Psoas muscle (tissue), 8 donors: ENCODE data around the gene RGS14. TPM values are rescaled to one million over a fixed set of nuclear protein-coding genes. Genes with fewer than 3 reads are reported as not detected.

ENCODE experiments used
- ATAC-seq, 4 donors: fragments of 200-7000 bp; cut with Tn5 transposase; one replicate each; pipeline ENCODE4 v1.9.1; 2020; ENCODE audit warnings: moderate library complexity in 3 of 4, mild to moderate bottlenecking in 2 of 4
- DNase-seq, 2 donors: peaks; one replicate each; pipeline ENCODE4 v3.0.0-alpha.2; 2020
- H3K27ac ChIP-seq: fragments of 200-600 bp; one replicate; pipeline ENCODE4 v1.8.0; 2022
- H3K27me3 ChIP-seq, 3 donors: fragments of 200-600 bp in 1 of 3; one replicate each; pipeline versions ENCODE4 v1.6.1 to v1.8.0; 2013 to 2022; ENCODE audit warnings: low read length in 2 of 3, mild to moderate bottlenecking in 2 of 3, moderate library complexity in 1 of 3; ENCODE audit not compliant: insufficient read depth in 3 of 3
- H3K36me3 ChIP-seq, 2 donors: fragments of 200-600 bp in 1 of 2; one replicate each; pipeline versions ENCODE4 v1.6.1 to v1.8.0; 2013 to 2022; ENCODE audit warnings: low read depth in 1 of 2, mild to moderate bottlenecking in 1 of 2, moderate library complexity in 1 of 2; ENCODE audit not compliant: insufficient read depth in 1 of 2
- H3K4me1 ChIP-seq: fragments of 200-600 bp; one replicate; pipeline ENCODE4 v1.8.0; 2022
- H3K4me3 ChIP-seq: fragments of 200-600 bp; one replicate; pipeline ENCODE4 v1.8.0; 2022; ENCODE audit warnings: mild to moderate bottlenecking
- H3K9me3 ChIP-seq: fragments of 200-600 bp; one replicate; pipeline ENCODE4 v1.8.0; 2022
- WGBS, 3 donors: extraction: QIAGEN DNeasy Blood & Tissue Kit; methylation state at CpG; one replicate each; pipeline versions ENCODE4 v1.1.6 to v1.1.7; 2013; 5-methylcytosine and 5-hydroxymethylcytosine counted together
- intact Hi-C, 2 donors: fragments of 100-400 bp; cut with DNase I; formaldehyde crosslinking; loops; one replicate each; pipeline versions ENCODE4 v1.11.0 to v1.14.2; 2022
- polyA plus RNA-seq, 3 donors: library from polyadenylated mRNA; stranded (reverse); fragments of 200-250 nt; gene quantifications; one replicate each; pipeline ENCODE4 v1.2.3, GENCODE V29; 2013
- total RNA-seq, 4 donors: library from RNA; stranded (reverse); fragmentation: NEBNext Ultra II Directional in 2 of 4; extraction: Animal tissue kit (Norgen Biotek cat#: 25700) in 2 of 4; gene quantifications; one replicate each; pipeline versions ENCODE4 v1.2.1 to v1.2.4, GENCODE V29; 2021 to 2023
- TF ChIP-seq, protein P1 (sequence below): fragments of 200-600 bp; IDR thresholded peaks from one replicate; pipeline ENCODE4 v1.8.0; 2022; ENCODE audit warnings: antibody characterized with exemption
- donor health status: healthy with polysubstance abuse.
- donor health status: DM: no; HTN: no; CAD: no; lungs with moderate emphysema.
- donor health status: Bipolar disorder and iron deficiency.
- donor health status: healthy.
- donor health status: DM: yes; HTN: yes; CAD: no.
- donor health status: DM: no; HTN: no; CAD: no.
- donor health status: DM: no; HTN: no; CAD: no.
- donor health status: DM: yes; HTN: yes; CAD: no.

Gene RGS14
- total and polyA plus RNA-seq, 7 donors, result 3.6 to 23.2 (median 10.0) TPM

DNA sequence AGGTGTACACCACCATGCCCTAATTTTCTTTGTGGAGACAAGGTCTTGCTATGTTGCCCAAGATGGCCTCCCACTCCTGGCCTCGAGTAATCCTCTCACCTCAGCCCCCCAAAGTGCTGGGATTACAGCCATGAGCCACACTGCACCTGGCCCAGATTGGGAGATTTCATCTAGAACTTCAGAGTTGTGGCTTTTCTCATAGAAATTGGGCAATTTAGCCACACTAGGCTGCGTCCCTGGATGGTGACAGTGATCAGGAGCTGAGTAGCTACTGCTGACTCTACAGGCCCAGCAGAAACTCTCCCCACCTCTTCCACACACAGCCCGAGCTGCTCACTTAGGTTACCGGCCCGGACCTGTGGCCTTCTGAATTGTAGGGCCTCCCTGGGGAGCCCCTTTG is 35.0 kb downstream of the RGS14 start:
- Histone ChIP-seq H3K9me3 (no peaks in the 10 kb centered on the region), H3K4me3 (no peak overlapping the region), H3K27ac (no peak overlapping the region), H3K4me1 (no peaks in the 10 kb centered on the region), H3K36me3 (no peaks in the 10 kb centered on the region), H3K27me3 (peaks cover 0 to 2% (median 2%) of the 10 kb centered on the region in 3 donors)
- intact Hi-C loops, result loop anchor here in 1 of 2 donors (5.0 kb wide), 1 partner anchor 110 kb away; no protein-coding TSS in a partner anchor
- TF ChIP-seq, protein P1, sequence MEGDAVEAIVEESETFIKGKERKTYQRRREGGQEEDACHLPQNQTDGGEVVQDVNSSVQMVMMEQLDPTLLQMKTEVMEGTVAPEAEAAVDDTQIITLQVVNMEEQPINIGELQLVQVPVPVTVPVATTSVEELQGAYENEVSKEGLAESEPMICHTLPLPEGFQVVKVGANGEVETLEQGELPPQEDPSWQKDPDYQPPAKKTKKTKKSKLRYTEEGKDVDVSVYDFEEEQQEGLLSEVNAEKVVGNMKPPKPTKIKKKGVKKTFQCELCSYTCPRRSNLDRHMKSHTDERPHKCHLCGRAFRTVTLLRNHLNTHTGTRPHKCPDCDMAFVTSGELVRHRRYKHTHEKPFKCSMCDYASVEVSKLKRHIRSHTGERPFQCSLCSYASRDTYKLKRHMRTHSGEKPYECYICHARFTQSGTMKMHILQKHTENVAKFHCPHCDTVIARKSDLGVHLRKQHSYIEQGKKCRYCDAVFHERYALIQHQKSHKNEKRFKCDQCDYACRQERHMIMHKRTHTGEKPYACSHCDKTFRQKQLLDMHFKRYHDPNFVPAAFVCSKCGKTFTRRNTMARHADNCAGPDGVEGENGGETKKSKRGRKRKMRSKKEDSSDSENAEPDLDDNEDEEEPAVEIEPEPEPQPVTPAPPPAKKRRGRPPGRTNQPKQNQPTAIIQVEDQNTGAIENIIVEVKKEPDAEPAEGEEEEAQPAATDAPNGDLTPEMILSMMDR, result no peak
- WGBS, 3 donors, result 80 to 83% (median 83%) methylated on average over 5 of the region's 5 CpGs
- ATAC-seq (no peak), DNase-seq (no peak)

DNA sequence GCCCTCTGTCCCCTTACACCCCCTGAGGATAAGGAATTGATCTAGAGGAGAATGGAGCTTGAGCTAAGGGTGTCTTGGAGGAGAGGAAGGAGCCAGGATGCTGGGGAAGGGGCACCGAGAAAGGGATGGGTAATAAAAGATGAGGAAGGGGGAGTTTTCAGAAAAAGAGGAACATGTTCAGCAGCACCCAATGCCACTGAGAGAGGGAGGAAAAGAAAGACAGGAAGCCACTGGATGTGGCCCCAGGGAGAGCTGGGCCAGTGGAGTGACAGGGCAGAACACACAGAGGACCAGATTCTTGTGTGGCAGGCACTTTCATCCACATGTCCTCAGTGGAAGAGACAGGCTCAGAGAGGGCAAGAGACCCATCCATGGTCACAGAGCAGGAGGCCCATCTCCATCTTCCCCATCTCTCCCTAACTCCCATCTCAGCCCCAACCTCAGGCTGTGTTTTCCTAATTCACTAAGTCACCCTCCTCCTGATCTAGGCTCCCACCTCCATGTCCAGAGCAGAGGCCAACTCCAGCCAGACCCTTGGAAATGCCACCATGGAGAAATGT is 35.6 kb downstream of the RGS14 start:
- peaks cover 0 to 8% (median 2%) of the 10 kb centered on the region in 3 donors for H3K27me3 ChIP-seq
- TF ChIP-seq, protein P1, result no peak
- intact Hi-C loops, result loop anchor here in 1 of 2 donors (5.0 kb wide), 1 partner anchor 109 kb away; no protein-coding TSS in a partner anchor

DNA sequence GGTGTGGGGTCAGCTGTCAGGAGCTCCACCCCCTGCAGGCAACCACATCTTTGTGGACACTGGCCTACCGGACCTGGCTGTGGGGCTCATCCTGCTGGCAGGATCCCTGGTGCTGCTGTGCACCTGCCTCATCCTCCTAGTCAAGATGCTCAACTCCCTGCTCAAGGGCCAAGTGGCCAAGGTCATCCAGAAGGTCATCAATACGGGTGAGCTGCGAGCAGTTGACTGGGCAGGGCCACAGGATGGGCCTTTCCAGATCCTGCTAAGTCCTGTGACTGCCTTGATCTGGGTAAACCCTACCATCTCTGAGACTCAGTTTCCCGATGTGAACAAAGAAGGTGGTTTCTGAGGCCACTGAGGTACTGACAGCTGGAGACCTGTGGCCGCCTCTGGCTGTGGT is 36.3 kb downstream of the RGS14 start:
- Histone ChIP-seq H3K36me3 (no peaks in the 10 kb centered on the region), H3K27me3 (peaks cover 0 to 15% (median 2%) of the 10 kb centered on the region in 3 donors), H3K27ac (no peak overlapping the region), H3K4me1 (no peaks in the 10 kb centered on the region), H3K4me3 (no peak overlapping the region), H3K9me3 (no peaks in the 10 kb centered on the region)
- ATAC-seq, result no peak
- intact Hi-C loops, result loop anchor here in 1 of 2 donors (5.0 kb wide), 1 partner anchor 108 kb away; no protein-coding TSS in a partner anchor
- DNase-seq, result no peak
- 52 to 81% (median 74%) methylated on average over 5 of the region's 5 CpGs for WGBS, 3 donors
- TF ChIP-seq, protein P1, result no peak

More for the DNA sequence above, 35.6 kb downstream of the RGS14 start:
- Histone ChIP-seq H3K4me1 (no peaks in the 10 kb centered on the region), H3K36me3 (no peaks in the 10 kb centered on the region), H3K27ac (no peak overlapping the region), H3K4me3 (no peak overlapping the region), H3K9me3 (no peaks in the 10 kb centered on the region)
- 68 to 70% (median 68%) methylated on average over 1 of the region's 1 CpG for WGBS, 3 donors
- ATAC-seq, result no peak
- DNase-seq, result no peak

DNA sequence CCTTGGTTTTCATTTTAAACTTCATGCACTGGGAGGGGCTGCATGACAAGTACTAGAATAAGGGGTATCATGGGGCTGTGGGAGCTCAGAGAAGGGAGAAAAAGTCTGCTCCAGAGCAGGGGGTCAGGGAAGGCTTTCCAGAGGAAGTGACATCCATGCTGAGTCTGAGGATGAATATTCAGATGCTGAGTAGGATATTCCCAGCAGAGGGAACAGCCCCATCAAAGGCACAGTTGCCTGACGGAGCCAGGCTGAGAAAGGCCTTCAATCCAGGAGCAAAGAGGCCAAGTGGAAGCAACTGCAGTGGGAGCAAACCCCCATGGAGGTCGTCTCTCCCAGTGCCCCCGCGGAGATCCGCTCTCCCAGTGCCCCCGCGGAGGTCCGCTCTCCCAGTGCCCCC is 38.4 kb downstream of the RGS14 start:
- no peak for ATAC-seq
- 43 to 67% (median 46%) methylated on average over 2 to 8 of the region's 8 CpGs for WGBS, 3 donors
- TF ChIP-seq, protein P1, result no peak
- Histone ChIP-seq H3K4me3 (no peak overlapping the region), H3K27ac (no peak overlapping the region), H3K4me1 (no peaks in the 10 kb centered on the region), H3K36me3 (no peaks in the 10 kb centered on the region), H3K27me3 (peaks cover 0 to 36% (median 14%) of the 10 kb centered on the region in 3 donors), H3K9me3 (no peaks in the 10 kb centered on the region)
- intact Hi-C loops, result no loop called here
- no peak for DNase-seq

DNA sequence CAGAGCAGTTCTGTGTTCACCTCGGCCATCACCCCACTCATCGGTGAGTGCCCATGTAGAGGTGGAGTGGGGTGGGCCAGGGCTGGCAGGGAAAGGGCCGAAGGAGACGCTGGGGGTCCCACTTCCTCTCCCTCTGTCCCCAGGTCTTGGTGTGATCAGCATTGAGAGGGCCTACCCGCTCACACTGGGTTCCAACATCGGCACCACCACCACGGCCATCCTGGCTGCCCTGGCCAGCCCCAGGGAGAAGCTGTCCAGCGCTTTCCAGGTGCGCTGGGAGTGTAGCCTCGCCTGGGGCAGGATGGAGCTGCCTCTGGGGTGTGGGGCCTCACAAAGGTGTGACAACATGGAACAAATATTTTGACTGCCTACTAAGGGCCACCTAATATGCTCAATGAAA is 39.1 kb downstream of the RGS14 start:
- H3K4me1 ChIP-seq, result no peaks in the 10 kb centered on the region
- no peaks in the 10 kb centered on the region for H3K36me3 ChIP-seq
- ATAC-seq (no peak), DNase-seq (no peak)
- TF ChIP-seq, protein P1, result no peak
- no peaks in the 10 kb centered on the region for H3K9me3 ChIP-seq
- peaks cover 0 to 43% (median 16%) of the 10 kb centered on the region in 3 donors for H3K27me3 ChIP-seq
- intact Hi-C loops, result no loop called here
- 83 to 88% (median 84%) methylated on average over 10 of the region's 10 CpGs for WGBS, 3 donors
- H3K27ac ChIP-seq, result no peak overlapping the region
- no peak overlapping the region for H3K4me3 ChIP-seq
